H9 (cell line): Measurements from ENCODE around the gene LMX1B. TPM values are rescaled to one million over a fixed set of nuclear protein-coding genes. Genes with fewer than 3 reads are reported as not detected.

ENCODE experiments used
- DNase-seq: peaks from one replicate; pipeline ENCODE4 v3.0.0-alpha.2; 2017
- H2AFZ ChIP-seq: one replicate; pipeline ENCODE4 v1.6.1; 2013; ENCODE audit warnings: mild to moderate bottlenecking, low read length, control low read depth, moderate library complexity
- H2AK5ac ChIP-seq: 2 replicates; pipeline ENCODE4 v1.6.1; 2013; ENCODE audit warnings: low read length, control low read depth, mixed read lengths; ENCODE audit not compliant: insufficient read length
- H2BK120ac ChIP-seq: one replicate; pipeline ENCODE4 v1.6.1; 2013; ENCODE audit warnings: low read depth, mild to moderate bottlenecking, low read length, control low read depth, inconsistent platforms; ENCODE audit not compliant: poor library complexity, severe bottlenecking
- H2BK12ac ChIP-seq: 2 replicates; pipeline ENCODE4 v1.6.1; 2013; ENCODE audit warnings: low read length, control low read depth, mixed read lengths, low read depth; ENCODE audit not compliant: insufficient read length
- H2BK15ac ChIP-seq: 2 replicates; pipeline ENCODE4 v1.6.1; 2013; ENCODE audit warnings: low read depth, low read length, control low read depth
- H2BK20ac ChIP-seq: one replicate; pipeline ENCODE4 v1.6.1; 2013; ENCODE audit warnings: low read depth, mild to moderate bottlenecking, low read length, control low read depth, inconsistent platforms; ENCODE audit not compliant: poor library complexity, severe bottlenecking
- H2BK5ac ChIP-seq: 2 replicates; pipeline ENCODE4 v1.6.1; 2013; ENCODE audit warnings: low read length, control low read depth, mixed read lengths; ENCODE audit not compliant: insufficient read length
- H3K14ac ChIP-seq: 2 replicates; pipeline ENCODE4 v1.6.1; 2013; ENCODE audit warnings: low read length, control low read depth; ENCODE audit not compliant: insufficient read depth
- H3K18ac ChIP-seq: 2 replicates; pipeline ENCODE4 v1.6.1; 2013; ENCODE audit warnings: low read depth, mild to moderate bottlenecking, mixed read lengths, low read length, control low read depth; ENCODE audit not compliant: insufficient read length
- H3K23ac ChIP-seq: 2 replicates; pipeline ENCODE4 v1.6.1; 2013; ENCODE audit warnings: low read length, control low read depth, mixed read lengths, low read depth; ENCODE audit not compliant: insufficient read length
- H3K23me2 ChIP-seq: 2 replicates; pipeline ENCODE4 v1.6.1; 2013; ENCODE audit warnings: low read depth, mild to moderate bottlenecking, mixed read lengths, low read length, control low read depth; ENCODE audit not compliant: insufficient read length, poor library complexity, severe bottlenecking
- H3K27ac ChIP-seq: 2 replicates; pipeline ENCODE4 v1.5.1; 2013; ENCODE audit warnings: low read length, control low read depth, mixed read lengths, low read depth; ENCODE audit not compliant: insufficient read length
- H3K27me3 ChIP-seq: 2 replicates; pipeline ENCODE4 v1.6.1; 2013; ENCODE audit warnings: low read length, control low read depth, inconsistent platforms; ENCODE audit not compliant: insufficient read depth
- H3K4ac ChIP-seq: 2 replicates; pipeline ENCODE4 v1.6.1; 2013; ENCODE audit warnings: low read depth, mild to moderate bottlenecking, control low read depth, inconsistent platforms, low read length, moderate library complexity
- H3K4me1 ChIP-seq: 2 replicates; pipeline ENCODE4 v1.6.1; 2013; ENCODE audit warnings: low read length, control low read depth, inconsistent platforms; ENCODE audit not compliant: insufficient read depth
- H3K4me2 ChIP-seq: 2 replicates; pipeline ENCODE4 v1.6.1; 2013; ENCODE audit warnings: low read length, control low read depth, mixed read lengths; ENCODE audit not compliant: insufficient read length, insufficient read depth
- H3K56ac ChIP-seq: 2 replicates; pipeline ENCODE4 v1.6.1; 2013; ENCODE audit warnings: low read depth, mild to moderate bottlenecking, mixed read lengths, low read length, control low read depth; ENCODE audit not compliant: insufficient read length
- H3K79me1 ChIP-seq: 2 replicates; pipeline ENCODE4 v1.6.1; 2013; ENCODE audit warnings: low read depth, mild to moderate bottlenecking, moderate library complexity, low read length, control low read depth, inconsistent platforms; ENCODE audit not compliant: insufficient read depth, poor library complexity, severe bottlenecking
- H3K79me2 ChIP-seq: 2 replicates; pipeline ENCODE4 v1.6.1; 2013; ENCODE audit warnings: low read length, control low read depth, inconsistent platforms; ENCODE audit not compliant: insufficient read depth
- H3K9ac ChIP-seq: 2 replicates; pipeline ENCODE4 v1.6.1; 2013; ENCODE audit warnings: low read length, control low read depth, mixed read lengths; ENCODE audit not compliant: insufficient read length; ENCODE audit errors: extremely low read depth
- H3K9me3 ChIP-seq: one replicate; pipeline ENCODE4 v1.6.1; 2013; ENCODE audit warnings: low read depth, low read length, inconsistent platforms; ENCODE audit not compliant: control insufficient read depth
- H3T11ph ChIP-seq: one replicate; pipeline ENCODE4 v1.6.1; 2013; ENCODE audit warnings: mild to moderate bottlenecking, low read length, control low read depth, inconsistent platforms
- H4K20me1 ChIP-seq: one replicate; pipeline ENCODE4 v1.6.1; 2013; ENCODE audit not compliant: control insufficient read depth, insufficient read length, insufficient read depth
- H4K5ac ChIP-seq: 2 replicates; pipeline ENCODE4 v1.6.1; 2013; ENCODE audit warnings: low read depth, mild to moderate bottlenecking, mixed read lengths, low read length, control low read depth; ENCODE audit not compliant: insufficient read length
- H4K8ac ChIP-seq: replicated peaks from 2 replicates; pipeline ENCODE4 v1.6.1; 2013; ENCODE audit warnings: low read length, control low read depth, mixed read lengths, low read depth; ENCODE audit not compliant: insufficient read length
- H4K91ac ChIP-seq: 2 replicates; pipeline ENCODE4 v1.6.1; 2013; ENCODE audit warnings: low read depth, mild to moderate bottlenecking, moderate library complexity, mixed read lengths, low read length, control low read depth; ENCODE audit not compliant: insufficient read length
- H3K27ac Mint-ChIP-seq, 3 experiments: 2 replicates in 2 of 3; 3 replicates in 1 of 3; pipeline ENCODE4 v1.8.0; 2020 to 2021; ENCODE audit warnings: mixed read lengths in 3 of 3, mild to moderate bottlenecking in 1 of 3, moderate library complexity in 1 of 3
- H3K27me3 Mint-ChIP-seq: 2 replicates; pipeline ENCODE4 v1.8.0; 2021; ENCODE audit warnings: low read depth, mild to moderate bottlenecking, moderate library complexity, mixed read lengths
- H3K36me3 Mint-ChIP-seq, 3 experiments: 2 replicates in 2 of 3; 3 replicates in 1 of 3; pipeline ENCODE4 v1.8.0; 2020 to 2021; ENCODE audit warnings: low read depth in 3 of 3, mixed read lengths in 3 of 3; ENCODE audit not compliant: insufficient read depth in 1 of 3
- H3K4me1 Mint-ChIP-seq, 2 experiments: 2 replicates each; pipeline ENCODE4 v1.8.0; 2020; ENCODE audit warnings: mixed read lengths in 2 of 2
- H3K4me3 Mint-ChIP-seq, 2 experiments: 2 replicates in 1 of 2; 3 replicates in 1 of 2; pipeline ENCODE4 v1.8.0; 2020 to 2021; ENCODE audit warnings: mild to moderate bottlenecking in 2 of 2, mixed read lengths in 2 of 2, moderate library complexity in 1 of 2
- H3K9me3 Mint-ChIP-seq, 2 experiments: 2 replicates in 1 of 2; 3 replicates in 1 of 2; pipeline ENCODE4 v1.8.0; 2020; ENCODE audit warnings: mild to moderate bottlenecking in 2 of 2, mixed read lengths in 2 of 2, moderate library complexity in 1 of 2
- WGBS: extraction: QIAGEN DNeasy Blood & Tissue Kit; methylation state at CpG from one replicate; pipeline ENCODE4 v1.1.7; 2013; ENCODE audit warnings: missing lambda C conversion rate, low lambda C conversion rate, mixed read lengths; ENCODE audit not compliant: insufficient read length; ENCODE audit errors: extremely low coverage; 5-methylcytosine and 5-hydroxymethylcytosine counted together
- total RNA-seq: library from RNA; stranded (reverse); gene quantifications from 2 replicates; pipeline ENCODE4 v1.2.1, GENCODE V29; 2021
- TF ChIP-seq, protein P1 (sequence below): fragments of 200-600 bp; sonication (generic); conservative IDR thresholded peaks from 3 replicates; pipeline ENCODE4 v1.8.0; 2021; ENCODE audit warnings: antibody characterized with exemption, mild to moderate bottlenecking

Gene LMX1B
- total RNA-seq, 1 experiment from 2014 or later, result 0.85 TPM

DNA sequence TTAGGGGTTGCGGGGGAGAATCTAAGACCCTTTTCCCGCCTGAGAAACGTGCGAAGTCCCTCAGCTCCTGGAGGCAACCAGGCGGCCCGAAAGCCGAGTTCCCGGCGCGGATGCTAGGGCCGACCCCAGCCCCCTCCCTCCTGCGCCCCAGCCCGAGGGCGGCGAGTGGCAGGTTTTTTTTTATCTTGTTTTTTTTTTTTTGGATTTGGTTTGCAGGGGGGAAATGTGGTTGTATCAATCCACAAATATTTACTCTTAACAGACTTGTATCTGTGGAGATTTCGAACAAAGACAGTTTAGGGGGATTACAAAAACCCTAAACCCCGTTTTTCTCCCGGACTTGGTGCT is 10.7 kb downstream of the LMX1B start:
- H3K36me3 Mint-ChIP-seq, result no peaks in the 10 kb centered on the region; a peak in 1 of 7 replicates
- H3K4me2 ChIP-seq, result peak overlapping the region; percentile 41
- H4K20me1 ChIP-seq, result no peaks in the 10 kb centered on the region
- peaks cover 100% of the 10 kb centered on the region for H3K27me3 Mint-ChIP-seq
- WGBS, result no CpG with 5 or more reads among the region's 18 CpGs
- no peak overlapping the region for H4K91ac ChIP-seq
- H3K4ac ChIP-seq, result no peak overlapping the region
- H3T11ph ChIP-seq, result no peak overlapping the region
- H3K79me1 ChIP-seq, result no peaks in the 10 kb centered on the region
- no peak overlapping the region for H2BK12ac ChIP-seq
- H2BK5ac ChIP-seq, result no peak overlapping the region
- no peaks in the 10 kb centered on the region; the same call in 1 of the 2 replicates for H3K4me1 ChIP-seq
- TF ChIP-seq, protein P1, sequence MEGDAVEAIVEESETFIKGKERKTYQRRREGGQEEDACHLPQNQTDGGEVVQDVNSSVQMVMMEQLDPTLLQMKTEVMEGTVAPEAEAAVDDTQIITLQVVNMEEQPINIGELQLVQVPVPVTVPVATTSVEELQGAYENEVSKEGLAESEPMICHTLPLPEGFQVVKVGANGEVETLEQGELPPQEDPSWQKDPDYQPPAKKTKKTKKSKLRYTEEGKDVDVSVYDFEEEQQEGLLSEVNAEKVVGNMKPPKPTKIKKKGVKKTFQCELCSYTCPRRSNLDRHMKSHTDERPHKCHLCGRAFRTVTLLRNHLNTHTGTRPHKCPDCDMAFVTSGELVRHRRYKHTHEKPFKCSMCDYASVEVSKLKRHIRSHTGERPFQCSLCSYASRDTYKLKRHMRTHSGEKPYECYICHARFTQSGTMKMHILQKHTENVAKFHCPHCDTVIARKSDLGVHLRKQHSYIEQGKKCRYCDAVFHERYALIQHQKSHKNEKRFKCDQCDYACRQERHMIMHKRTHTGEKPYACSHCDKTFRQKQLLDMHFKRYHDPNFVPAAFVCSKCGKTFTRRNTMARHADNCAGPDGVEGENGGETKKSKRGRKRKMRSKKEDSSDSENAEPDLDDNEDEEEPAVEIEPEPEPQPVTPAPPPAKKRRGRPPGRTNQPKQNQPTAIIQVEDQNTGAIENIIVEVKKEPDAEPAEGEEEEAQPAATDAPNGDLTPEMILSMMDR, result no peak
- no peak overlapping the region for H2BK120ac ChIP-seq
- H3K18ac ChIP-seq, result no peak overlapping the region
- H2BK20ac ChIP-seq, result no peak overlapping the region
- peaks cover 100% of the 10 kb centered on the region for H3K27me3 ChIP-seq
- no peak overlapping the region for H3K56ac ChIP-seq
- peaks cover 11% of the 10 kb centered on the region for H3K23me2 ChIP-seq
- no peak overlapping the region for H2AK5ac ChIP-seq
- no peak overlapping the region for H2BK15ac ChIP-seq
- no peaks in the 10 kb centered on the region for H3K9me3 ChIP-seq
- no peak overlapping the region for H3K14ac ChIP-seq
- no peak overlapping the region for H4K5ac ChIP-seq
- H3K9ac ChIP-seq, result no peak overlapping the region
- no peak overlapping the region for H4K8ac ChIP-seq
- no peaks in the 10 kb centered on the region for H3K79me2 ChIP-seq
- no peak overlapping the region for H3K27ac Mint-ChIP-seq
- no peak overlapping the region for H3K23ac ChIP-seq
- peak overlapping the region in 1 of 2 experiments; percentile 79; a peak in 4 of 5 replicates for H3K4me3 Mint-ChIP-seq
- peaks cover 0 to 5% of the 10 kb centered on the region in 2 experiments; a peak in 1 of 5 replicates for H3K9me3 Mint-ChIP-seq
- peaks cover 20 to 54% of the 10 kb centered on the region in 2 experiments for H3K4me1 Mint-ChIP-seq
- no peak overlapping the region for H3K27ac ChIP-seq
- H2AFZ ChIP-seq, result no peak overlapping the region
- DNase-seq, result no peak
